Limb (tissue), 2 donors: ENCODE measurements around the gene WDR48.

Experiments used
- DNase-seq, 2 donors: peaks; one replicate each; pipeline ENCODE4 v3.0.0-alpha.2; 2016; ENCODE audit errors: extremely low spot score in 2 of 2

WDR48 gene

DNA sequence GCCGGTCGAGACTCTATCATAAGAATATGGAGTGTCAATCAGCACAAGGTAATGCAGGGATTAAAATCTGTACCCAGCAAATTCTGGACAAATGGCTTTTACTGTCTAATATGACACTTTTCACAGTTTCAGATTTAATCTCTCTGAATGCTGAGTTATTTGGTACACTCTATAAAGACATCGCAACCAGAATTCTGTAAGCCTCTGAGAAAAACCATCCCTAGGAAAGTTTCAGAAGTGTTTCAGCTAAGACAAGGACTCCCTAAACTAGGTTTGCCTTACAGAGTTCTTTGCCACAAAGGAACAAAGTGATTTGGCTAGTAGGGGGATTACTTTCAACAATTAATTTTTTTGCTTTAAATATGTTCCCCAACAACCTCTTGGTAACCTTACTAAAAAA, 11.3 kb downstream of the WDR48 start:
- DNase-seq = no peak

DNA sequence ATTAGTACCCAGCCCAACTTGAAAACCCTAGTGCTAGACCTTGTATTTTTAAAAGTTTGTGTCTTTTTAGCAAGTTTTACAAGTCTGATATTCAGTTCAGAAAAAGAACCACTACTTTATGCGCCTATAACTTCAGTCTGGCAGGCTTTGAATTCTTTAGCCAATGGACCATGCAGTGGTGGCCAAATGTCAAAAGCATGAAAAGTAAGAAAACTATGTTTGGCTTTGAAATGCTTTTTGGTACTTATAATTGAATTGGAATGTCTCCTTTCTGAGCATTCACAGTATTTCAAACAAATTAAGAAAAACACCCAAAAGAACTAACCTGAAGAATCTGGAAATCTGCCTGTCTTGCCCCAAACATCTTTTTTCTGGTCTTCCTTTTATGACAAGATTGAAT, 12.8 kb downstream of the WDR48 start:
- no peak for DNase-seq

DNA sequence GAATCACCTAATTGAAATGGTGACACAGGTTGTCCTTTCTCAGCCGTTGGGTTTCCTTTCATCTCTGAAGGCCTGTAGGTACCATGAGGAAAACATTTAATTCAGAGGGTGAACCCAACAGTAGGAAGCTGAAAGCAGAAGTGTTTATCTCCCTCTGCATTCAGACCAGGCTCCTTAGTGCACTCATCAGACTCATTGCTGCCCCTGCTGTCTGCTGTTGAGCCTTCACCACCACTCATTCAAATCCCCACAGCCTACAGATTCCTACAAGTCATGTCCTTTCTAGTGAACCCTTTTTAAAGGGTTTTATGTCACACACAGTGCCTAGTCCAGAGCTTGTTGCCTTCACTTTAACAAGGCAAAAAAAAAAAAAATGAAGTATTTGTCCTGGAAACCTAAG, 13.4 kb downstream of the WDR48 start:
- no peak for DNase-seq

DNA sequence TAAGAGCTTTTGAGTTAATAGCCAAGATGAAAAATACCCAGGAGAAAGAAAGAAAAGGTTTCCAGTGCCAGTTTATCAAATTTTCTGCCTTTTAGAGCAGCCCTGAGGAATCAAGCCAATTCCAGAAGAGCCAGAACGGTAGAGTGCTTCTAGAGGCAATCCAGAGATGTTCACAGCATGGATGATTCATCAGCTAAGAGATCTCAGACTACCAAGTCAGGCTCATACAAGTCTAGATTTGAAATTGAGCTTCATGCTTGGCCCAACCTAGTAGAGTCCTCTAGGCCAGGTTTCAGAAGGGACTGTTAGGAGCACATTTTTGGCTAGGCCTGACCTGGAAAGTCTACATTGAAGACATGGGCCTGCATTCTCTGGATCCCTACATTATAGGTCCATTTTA, 15.5 kb downstream of the WDR48 start:
- no peak for DNase-seq

DNA sequence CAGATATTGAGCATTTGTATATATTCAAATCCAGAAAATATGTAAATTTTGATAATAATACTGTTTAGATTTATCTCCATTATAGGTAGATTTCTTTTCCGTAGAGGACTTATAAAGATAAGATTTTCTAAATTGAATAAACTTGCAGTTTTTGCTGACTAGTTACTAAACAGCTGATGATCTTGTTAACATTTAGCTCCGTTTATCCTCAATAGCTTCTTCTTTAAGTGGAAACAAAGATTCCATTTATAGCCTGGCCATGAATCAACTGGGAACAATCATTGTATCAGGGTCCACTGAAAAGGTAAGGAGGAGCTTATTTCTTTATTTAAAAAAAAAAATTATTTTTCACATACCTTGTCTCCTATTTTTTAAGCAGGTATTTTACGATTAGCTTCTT, 16.7 kb downstream of the WDR48 start:
- no peak for DNase-seq

DNA sequence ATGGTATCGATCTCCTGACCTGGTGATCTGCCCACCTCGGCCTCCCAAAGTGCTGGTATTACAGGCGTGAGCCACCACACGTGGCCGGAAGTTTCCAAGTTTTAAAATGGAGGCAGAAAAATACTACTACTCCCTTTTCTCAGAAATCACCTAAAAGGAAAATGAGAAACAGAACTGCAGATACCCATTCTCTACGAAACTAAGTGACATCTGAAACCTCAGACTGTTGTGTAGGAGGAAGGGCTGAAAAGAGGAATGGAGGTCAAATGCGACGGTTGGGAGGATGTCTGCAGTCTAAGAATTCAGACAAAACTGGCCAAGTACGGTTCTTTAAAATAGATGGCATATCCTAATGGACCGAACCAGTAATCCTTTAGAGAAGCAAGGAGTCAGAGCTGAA, 24.1 kb downstream of the WDR48 start:
- no peak for DNase-seq

DNA sequence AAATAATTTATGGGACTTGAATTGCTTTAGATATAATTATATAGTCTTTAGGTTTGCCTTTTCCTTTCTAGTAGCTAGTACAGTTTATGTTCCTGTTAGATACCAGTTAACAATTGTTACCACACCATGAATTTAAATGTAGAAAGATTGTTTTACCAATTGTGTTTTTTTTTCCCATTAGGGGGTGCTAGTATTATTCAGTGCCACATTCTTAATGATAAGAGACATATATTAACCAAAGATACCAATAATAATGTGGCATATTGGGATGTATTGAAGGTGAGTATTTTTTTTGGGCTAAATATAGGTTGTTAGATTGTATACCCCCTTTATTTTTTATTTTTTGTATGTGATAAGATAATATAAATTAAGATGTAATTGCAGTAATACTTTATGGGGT, 27.7 kb downstream of the WDR48 start:
- no peak for DNase-seq

DNA sequence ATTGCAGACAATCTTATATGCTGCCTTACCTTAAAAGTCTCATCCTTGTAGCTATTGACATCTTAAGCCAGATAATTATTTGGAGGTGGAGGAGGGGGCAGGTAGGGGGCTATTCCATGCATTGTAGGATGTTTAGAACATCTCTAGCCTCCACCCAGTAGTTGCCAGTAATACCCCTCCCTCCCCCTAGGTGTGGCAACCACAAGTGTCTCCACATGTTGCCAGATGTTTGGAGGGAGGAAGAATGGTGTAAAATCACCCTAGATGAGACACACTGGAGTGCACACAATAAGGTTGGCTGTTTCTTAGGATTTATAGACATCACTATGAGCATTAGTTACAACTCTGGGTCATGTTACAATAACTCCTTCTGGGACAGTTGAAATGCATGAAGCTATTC, 28.2 kb downstream of the WDR48 start:
- no peak for DNase-seq

DNA sequence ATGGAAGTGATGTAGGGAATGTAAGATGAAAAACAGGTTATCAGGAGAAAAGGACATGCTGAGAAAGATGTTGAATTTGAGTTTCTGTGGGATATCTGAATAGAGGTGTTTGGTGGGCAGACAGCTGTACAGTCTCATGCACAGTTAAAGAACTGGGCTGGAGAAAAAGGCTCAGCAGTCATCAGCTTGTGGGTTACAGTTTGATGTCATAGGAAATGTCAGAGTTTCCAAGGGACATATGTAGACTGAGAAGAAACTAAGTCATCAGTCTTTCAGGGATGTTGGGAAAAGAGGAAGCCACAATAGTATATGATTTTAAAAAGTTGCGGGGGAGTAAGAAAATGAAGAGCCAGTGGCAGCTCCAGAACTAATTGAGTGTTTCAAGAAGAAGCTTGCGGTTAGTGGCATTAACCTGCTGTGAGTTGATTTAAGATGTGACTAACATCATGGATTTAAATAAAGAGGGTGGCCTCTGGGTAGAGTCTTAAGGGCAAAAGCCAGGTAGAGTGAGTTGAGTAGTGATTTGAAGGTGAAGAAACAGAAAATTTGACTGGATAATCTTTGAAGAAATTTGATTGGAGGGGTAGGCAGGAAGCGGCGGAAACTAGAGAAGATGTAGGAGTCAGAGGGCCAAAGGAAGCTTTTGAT, 31.0 kb downstream of the WDR48 start:
- no peak for DNase-seq

DNA sequence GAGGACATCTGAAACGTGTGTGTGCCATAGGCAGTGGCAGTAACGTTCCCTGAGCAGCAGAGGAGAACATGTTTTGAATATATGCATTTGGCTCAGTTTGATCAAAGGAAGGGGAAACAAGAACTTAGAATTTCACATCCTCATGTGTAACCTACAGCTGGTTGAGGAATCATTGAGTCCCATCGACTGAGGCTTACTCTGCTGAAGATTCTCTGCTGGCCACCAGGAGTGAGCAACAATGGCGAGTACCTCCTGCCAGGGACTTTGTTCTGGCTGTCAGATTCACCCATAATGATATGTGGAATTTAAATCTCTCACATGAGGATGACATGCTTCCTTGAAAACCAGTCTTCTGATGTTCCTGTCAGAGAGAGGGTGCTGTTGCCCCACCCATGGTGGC, 34.3 kb downstream of the WDR48 start:
- DNase-seq = no peak

DNA sequence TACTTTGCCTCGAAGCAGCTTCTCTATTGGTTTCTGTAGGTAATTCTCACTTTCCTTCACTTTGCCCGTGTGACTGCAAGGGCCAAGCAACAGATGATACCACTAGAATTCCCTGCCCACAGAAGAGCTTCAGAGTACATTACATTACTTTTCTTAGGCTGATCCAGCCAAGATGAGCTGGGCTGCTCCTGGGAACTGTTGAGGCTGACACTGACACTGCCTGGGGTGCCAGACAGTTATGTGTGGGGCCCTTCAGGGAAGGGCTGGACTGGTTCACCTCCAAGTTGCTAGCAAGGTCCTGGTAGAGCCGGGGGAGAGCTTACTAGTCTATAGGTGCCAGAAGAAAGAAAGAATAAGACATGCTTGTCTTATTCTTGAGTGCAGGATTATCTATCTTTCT, 36.6 kb downstream of the WDR48 start:
- no peak for DNase-seq

DNA sequence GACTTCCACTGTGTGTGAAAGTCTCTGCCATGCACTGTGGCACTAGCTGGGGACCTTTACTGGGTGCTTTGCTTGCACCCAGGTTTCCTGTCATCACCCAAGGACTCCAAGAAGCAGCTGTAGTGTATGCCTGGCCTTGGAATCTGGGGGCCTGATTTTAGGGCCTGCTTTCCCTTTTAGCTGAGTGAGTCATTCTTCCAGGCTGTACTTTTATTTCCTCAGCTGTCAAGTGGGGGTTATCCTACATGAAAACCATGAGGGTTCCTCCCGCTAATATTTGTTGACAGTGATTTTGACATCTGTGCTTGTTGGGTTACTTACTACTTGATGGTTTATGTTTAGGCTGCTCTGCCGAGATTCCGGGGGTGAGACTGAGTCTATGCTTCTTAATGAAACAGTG, 37.1 kb downstream of the WDR48 start:
- DNase-seq = no peak

DNA sequence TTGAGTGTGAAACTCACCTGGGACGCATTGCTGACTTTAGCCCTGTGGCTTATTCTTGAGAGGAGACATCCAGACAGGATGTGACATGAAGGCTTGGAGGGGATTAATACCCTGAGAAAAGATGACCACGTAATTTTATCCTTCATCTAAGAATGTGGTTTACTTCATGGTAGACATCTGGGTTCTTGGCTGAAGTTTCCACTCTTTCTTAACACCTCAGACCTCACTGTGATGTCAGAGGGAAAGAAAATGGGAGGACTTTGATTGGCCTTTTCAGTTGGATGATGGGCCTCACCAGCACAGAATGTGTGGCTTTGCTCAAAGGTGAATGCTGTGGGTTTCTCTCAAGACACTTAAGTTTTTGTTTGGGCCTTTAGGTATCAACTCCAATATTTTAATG, 39.1 kb downstream of the WDR48 start:
- no peak for DNase-seq

DNA sequence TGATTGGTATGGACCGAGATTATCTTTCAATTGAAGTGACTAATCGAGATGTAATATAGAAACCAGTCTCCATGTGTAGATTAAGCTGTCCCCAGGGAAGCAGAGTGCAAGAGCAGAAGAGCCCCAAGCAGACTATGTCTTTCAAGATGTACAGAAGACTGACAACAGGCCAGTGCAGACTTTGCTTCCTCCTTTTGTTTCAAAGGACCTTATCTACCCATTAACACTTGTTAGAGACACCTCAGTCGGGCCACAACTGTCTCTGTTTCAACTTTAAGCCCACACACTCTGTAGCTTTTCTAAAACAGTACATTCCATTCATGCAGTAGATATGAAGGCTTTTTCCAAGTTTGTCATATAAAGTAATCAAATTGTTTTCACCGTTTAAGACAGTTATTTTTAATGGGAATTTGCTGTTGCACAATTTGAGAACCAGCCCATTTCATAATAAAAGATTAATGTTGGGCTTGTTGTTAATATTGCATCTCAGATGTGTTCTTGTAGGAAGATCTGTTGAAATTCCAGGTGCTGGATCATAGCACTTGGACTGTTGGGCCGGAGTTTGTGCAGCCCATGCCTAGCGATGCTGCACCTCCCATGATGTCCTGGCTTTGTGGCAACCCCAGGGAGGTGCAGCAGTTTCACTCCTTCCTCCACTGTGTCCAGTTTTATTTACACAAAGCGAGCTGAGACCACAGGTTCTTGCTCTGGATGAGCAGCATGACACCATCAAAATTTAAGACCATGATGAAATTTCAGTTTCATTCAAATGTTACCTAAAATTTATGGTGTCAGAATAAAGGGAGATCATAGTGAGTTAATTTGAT, 43.2 kb downstream of the WDR48 start:
- DNase-seq = no peak

DNA sequence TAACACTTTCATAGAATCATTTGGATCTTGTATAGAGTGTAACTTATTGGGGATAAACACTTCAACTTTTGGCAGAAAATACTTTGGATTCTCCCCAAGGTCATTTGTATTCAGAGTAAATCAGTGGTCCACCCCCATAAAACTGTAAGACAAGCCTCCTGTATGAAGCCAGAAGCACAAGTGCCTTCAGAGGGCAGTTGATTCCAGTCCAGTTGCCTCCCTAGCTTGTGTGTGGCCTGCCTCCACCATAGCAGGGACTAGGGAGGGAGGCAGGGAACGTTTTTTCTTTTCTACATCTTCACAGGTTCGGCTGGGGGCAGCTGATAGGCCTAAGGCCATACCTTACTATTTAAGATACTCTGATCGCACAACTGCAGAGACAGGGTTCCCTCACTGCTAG, 44.0 kb downstream of the WDR48 start:
- no peak for DNase-seq

DNA sequence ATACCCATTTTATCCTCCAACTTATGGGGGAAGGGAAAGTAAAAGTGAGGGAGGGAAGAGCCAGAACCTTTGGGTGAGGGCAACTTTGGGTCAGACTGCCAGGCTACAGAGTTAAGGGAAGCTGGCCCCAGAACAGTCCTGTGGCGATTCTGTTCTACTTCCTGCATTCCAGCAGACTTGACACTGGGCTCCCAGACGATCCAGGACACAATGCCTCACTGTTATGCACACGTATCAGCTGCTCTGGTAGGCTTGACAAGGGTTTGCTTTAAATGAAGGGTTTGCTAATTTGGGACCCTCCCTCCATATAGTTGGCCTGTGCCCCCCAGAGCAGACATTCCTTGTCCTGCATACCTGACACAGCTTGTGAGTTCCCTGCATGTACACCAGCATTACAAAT, 45.0 kb downstream of the WDR48 start:
- DNase-seq = no peak

DNA sequence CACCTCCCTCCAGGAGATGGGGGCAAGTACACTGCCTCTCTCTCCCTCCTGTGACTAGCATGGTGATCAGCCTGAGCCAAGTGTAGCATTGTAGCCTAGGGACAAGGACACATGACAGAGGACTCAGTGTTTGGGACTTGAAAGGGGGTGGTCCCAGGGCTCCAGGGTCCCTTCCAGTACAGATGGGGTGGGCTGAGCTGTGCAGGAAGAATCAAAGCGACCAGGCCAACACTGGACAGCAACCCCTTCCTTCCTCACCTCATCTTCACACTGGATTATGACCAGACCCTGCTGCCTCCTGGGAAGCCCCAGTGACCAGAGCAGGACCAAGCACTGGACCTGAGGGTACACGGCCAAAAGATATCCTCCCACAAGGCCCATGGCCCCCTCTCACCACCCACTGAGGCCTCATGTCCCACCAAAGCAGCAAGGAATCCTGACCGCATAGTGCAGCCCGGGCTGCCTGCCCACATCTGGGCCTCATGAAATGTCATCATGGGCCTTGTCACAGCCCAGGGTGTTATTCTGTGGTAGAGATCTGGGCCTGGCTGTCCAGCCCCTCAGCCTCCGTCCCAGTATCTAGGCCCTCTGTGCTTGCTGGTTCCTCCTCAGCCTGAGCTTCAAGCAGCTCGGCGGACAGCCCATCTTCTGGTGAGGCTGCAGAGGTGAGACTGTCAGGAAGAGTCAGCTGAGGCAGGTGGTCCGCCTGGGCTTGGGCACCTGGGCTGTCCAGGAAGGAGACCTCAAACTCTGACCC, 46.1 kb downstream of the WDR48 start:
- DNase-seq = no peak

DNA sequence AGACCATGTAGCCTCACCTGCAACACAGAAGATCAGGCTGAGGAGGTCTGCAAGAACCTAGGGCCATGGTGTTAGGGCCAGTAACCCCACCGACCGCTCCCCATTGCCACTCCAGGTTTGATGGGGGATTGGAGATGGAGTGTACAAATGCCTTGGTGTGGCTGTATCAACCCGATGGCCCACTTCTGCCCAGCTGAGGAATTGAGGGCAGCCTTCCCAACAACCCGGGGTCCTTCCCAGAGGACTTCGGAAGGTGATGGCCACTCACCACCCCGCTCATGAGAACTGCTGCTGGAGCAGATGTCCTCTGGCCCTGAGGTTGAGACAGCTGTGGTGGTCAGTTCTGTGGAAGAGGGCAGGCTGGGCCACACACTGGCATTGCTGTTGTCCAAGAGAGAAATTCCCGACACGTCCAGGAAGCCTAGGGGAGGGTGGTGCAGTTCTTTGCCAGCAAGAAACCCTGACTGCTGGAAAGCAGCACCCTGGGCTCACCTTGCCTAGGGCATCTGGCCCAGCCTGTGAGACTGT, 46.7 kb downstream of the WDR48 start:
- DNase-seq = no peak

DNA sequence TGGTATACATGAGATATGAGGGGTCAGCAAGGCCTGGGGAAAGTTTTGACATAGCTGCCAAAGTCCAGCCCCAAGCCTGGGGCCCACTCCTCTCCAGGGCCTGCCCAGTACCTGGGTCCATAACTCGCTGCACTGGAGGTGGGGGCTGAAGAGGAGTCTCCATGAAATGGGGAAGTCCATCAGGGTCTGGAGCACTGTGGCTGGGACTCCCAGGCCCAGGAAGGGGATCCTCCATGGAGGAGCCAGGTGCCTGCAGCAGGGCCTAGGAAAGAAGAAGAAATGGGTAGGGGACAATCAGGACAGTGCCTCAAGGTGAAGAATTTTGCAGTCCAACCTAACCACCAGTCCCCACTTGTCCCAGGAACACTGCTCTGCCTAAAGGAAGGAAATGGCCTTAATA, 47.4 kb downstream of the WDR48 start:
- DNase-seq = no peak

DNA sequence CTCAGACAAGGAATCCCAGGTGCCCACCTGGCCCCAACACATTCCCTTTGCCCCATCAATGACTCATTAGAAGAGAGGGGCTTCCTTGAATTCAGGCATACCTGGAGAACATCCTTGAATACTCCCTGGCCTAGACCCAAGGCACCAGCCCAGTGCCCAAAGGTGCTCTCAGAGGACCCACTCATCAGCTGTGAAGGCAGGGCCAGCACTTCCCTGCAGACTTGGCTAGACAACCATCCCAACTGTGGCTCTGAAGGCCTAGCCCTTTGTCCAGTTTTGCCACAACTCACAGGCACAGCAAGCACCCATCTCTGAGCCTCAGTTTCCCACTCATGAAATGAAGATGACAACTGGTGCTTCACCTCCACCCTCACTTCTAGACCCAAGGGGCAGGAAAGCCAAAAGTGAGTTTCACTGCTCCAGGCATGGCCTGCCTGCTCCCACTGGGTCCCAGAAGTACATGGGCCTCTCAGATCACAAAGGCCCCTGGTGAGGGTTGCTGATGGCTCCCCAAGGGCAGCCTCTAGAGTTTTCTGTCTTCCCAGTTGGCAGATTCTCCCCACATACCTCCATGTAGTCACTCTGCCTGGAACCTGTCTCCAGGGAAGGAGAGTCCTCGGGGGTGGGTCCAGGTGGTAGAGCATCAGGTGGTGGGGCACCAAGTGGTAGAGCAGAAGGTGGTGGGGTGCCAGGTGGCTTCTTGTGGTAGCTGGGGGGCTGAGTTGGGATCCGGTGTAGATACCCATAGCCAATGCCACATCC, 48.1 kb downstream of the WDR48 start:
- no peak for DNase-seq

DNA sequence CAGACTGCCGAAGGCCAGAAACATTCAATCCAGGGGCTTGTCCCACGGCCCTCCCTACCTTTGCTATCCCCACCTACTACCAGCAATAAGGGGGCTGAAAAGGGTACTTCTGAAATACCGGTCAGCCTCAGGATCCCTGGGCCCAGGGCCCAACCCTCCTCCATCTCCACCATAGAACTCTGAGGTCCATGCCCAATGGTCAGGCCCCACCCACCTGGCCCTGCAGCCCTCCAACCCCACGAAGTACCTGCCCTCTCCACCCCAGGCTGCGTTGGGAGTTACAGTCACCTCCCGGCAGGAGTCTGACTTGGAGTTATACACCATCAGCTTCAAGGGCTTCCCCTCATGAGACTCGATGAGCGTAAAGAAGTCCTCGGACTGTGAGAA, 48.7 kb downstream of the WDR48 start:
- no peak for DNase-seq
